ENCODE results near the gene SDK1. TPM values are rescaled to one million over a fixed set of nuclear protein-coding genes. Genes with fewer than 3 reads are reported as not detected.

The SDK1 gene
- total and polyA plus RNA-seq, 2 experiments from 2014 or later = 2.1 to 10.0 TPM

- no peak for TF ChIP-seq REST (IDR thresholded peaks at IDR 0.05; ENCODE audit: unreplicated experiment)
- no peak for TF ChIP-seq EZH2 (IDR thresholded peaks at IDR 0.05; ENCODE audit: low read depth, unreplicated experiment)
- TF ChIP-seq STAT1 (IDR thresholded peaks at IDR 0.05; ENCODE audit: unreplicated experiment) = no peak
Measured at GRCh38 chr7:3757059-3757458, 456.0 kb downstream of the SDK1 start (continued).

- no peak overlapping the region for H3K4me3 ChIP-seq
- H3K36me3 Mint-ChIP-seq (ENCODE audit: low read depth) = peaks cover 3% of the 10 kb centered on the region; the same call in 2 of the 3 replicates
- no peak for TF ChIP-seq ZNF114 (CRISPR knock-in tag; IDR thresholded peaks at IDR 0.05)
- TF ChIP-seq EZH2 (IDR thresholded peaks at IDR 0.05; ENCODE audit: low read depth, unreplicated experiment) = no peak
- no peak for TF ChIP-seq ETS1 (IDR thresholded peaks at IDR 0.05)
- no peak for TF ChIP-seq STAT1 (IDR thresholded peaks at IDR 0.05; ENCODE audit: unreplicated experiment)
- TF ChIP-seq CREB1 (CRISPR knock-in tag; IDR thresholded peaks at IDR 0.05; ENCODE audit: low read depth) = no peak
- TF ChIP-seq ZNF331 (CRISPR knock-in tag; IDR thresholded peaks at IDR 0.05; ENCODE audit: low read depth) = no peak
- TF ChIP-seq JUNB (IDR thresholded peaks at IDR 0.05; ENCODE audit: unreplicated experiment) = no peak
- no peak for TF ChIP-seq EZH2phosphoT487 (IDR thresholded peaks at IDR 0.05; ENCODE audit: unreplicated experiment)
- no peaks in the 10 kb centered on the region; the same call in 1 of the 3 replicates for H3K9me3 Mint-ChIP-seq
- peaks cover 2% of the 10 kb centered on the region for H3K27me3 Mint-ChIP-seq (ENCODE audit: insufficient read depth, low read depth, poor library complexity)
- no peak overlapping the region for H2AFZ ChIP-seq
- no peak for ATAC-seq
- H3K36me3 ChIP-seq (ENCODE audit: insufficient read depth) = no peaks in the 10 kb centered on the region
- H3K4me1 ChIP-seq (ENCODE audit: insufficient read depth) = no peaks in the 10 kb centered on the region
- no peaks in the 10 kb centered on the region for H3K79me2 ChIP-seq (replicated peaks; ENCODE audit: insufficient read depth)
- no peaks in the 10 kb centered on the region for H3K9me2 ChIP-seq (ENCODE audit: insufficient read depth)
- no peak overlapping the region for H3K27ac Mint-ChIP-seq
- H3F3A ChIP-seq (replicated peaks; ENCODE audit: low read depth) = no peaks in the 10 kb centered on the region
- no peaks in the 10 kb centered on the region for H3K27me3 ChIP-seq (ENCODE audit: insufficient read depth)
- no peak for DNase-seq (ENCODE audit: low spot score)
- peaks cover 8% of the 10 kb centered on the region; the same call in 2 of the 3 replicates for H3K4me1 Mint-ChIP-seq
- no peak overlapping the region for H3K27ac ChIP-seq (ENCODE audit: low read depth)
- H4K20me1 ChIP-seq (replicated peaks; ENCODE audit: insufficient read depth) = no peaks in the 10 kb centered on the region
- no peak overlapping the region for H3K4me3 Mint-ChIP-seq
- H3K4me2 ChIP-seq = no peak overlapping the region
Measured at GRCh38 chr7:3760651-3761050, 459.6 kb downstream of the SDK1 start.

All from GM23338 (cell line).